WTC11 (cell line): ENCODE data around the gene LRMDA. TPM values are rescaled to one million over a fixed set of nuclear protein-coding genes. Genes with fewer than 3 reads are reported as not detected.

ENCODE experiments used
- ATAC-seq: fragments of 200-7000 bp; cut with Tn5 transposase; 2 replicates; pipeline ENCODE4 v1.10.0; 2021; ENCODE audit warnings: mild to moderate bottlenecking, moderate library complexity
- CTCF ChIA-PET: fragments of 300-600 bp; sonication (Branson Sonifier 250); formaldehyde crosslinking; loops from one replicate; lab custom pipeline; 2021; ENCODE audit warnings: antibody characterized with exemption; lab: Charles Lee
- POLR2A ChIA-PET: fragments of 350-600 bp; sonication (Branson Sonifier 250); formaldehyde crosslinking; loops from one replicate; lab custom pipeline; 2021; ENCODE audit warnings: antibody characterized with exemption; lab: Charles Lee
- DNase-seq: peaks from one replicate; pipeline ENCODE4 v3.0.0; 2021; ENCODE audit warnings: low spot score
- H3K27ac Mint-ChIP-seq: 2 replicates; pipeline ENCODE4 v1.8.0; 2021; ENCODE audit warnings: mixed read lengths
- H3K27me3 Mint-ChIP-seq: 2 replicates; pipeline ENCODE4 v1.8.0; 2021; ENCODE audit warnings: low read depth, mild to moderate bottlenecking, moderate library complexity, mixed read lengths
- H3K36me3 Mint-ChIP-seq: 2 replicates; pipeline ENCODE4 v1.8.0; 2021; ENCODE audit warnings: mixed read lengths
- H3K4me1 Mint-ChIP-seq: 2 replicates; pipeline ENCODE4 v1.8.0; 2022; ENCODE audit warnings: mixed read lengths
- H3K4me3 Mint-ChIP-seq: 2 replicates; pipeline ENCODE4 v1.8.0; 2021; ENCODE audit warnings: mild to moderate bottlenecking, moderate library complexity, mixed read lengths
- H3K9me3 Mint-ChIP-seq: 2 replicates; pipeline ENCODE4 v1.8.0; 2021; ENCODE audit warnings: mixed read lengths
- ATF2 ChIP-seq: sonication (generic); formaldehyde crosslinking; IDR thresholded peaks from 2 replicates; pipeline ENCODE4 v1.8.1; 2022; ENCODE audit warnings: low read depth, missing genetic modification reagents, borderline replicate concordance
- CREB1 ChIP-seq: sonication (generic); formaldehyde crosslinking; IDR thresholded peaks from 2 replicates; pipeline ENCODE4 v1.8.0; 2023; ENCODE audit warnings: mild to moderate bottlenecking, missing genetic modification reagents
- E2F1 ChIP-seq: sonication (generic); formaldehyde crosslinking; IDR thresholded peaks from 2 replicates; pipeline ENCODE4 v1.8.0; 2022; ENCODE audit warnings: mild to moderate bottlenecking, missing genetic modification reagents
- ETV6 ChIP-seq: sonication (generic); formaldehyde crosslinking; IDR thresholded peaks from 2 replicates; pipeline ENCODE4 v1.8.1; 2022; ENCODE audit warnings: mild to moderate bottlenecking, missing genetic modification reagents
- FOXP4 ChIP-seq: sonication (generic); formaldehyde crosslinking; IDR thresholded peaks from 2 replicates; pipeline ENCODE4 v1.8.0; 2022; ENCODE audit warnings: mild to moderate bottlenecking, missing genetic modification reagents
- HMGA2 ChIP-seq: fragments of 250-450 bp; sonication (Bioruptor Pico); IDR thresholded peaks from 2 replicates; pipeline ENCODE4 v1.4.0; 2021; ENCODE audit warnings: mild to moderate bottlenecking, moderate library complexity
- HMGXB4 ChIP-seq: sonication (generic); formaldehyde crosslinking; IDR thresholded peaks from 2 replicates; pipeline ENCODE4 v1.8.1; 2023; ENCODE audit warnings: mild to moderate bottlenecking, moderate library complexity, missing genetic modification reagents
- KAT7 ChIP-seq: sonication (generic); formaldehyde crosslinking; IDR thresholded peaks from 2 replicates; pipeline ENCODE4 v1.8.1; 2023; ENCODE audit warnings: missing genetic modification reagents, mild to moderate bottlenecking, borderline replicate concordance
- NR1H2 ChIP-seq: sonication (generic); formaldehyde crosslinking; IDR thresholded peaks from 2 replicates; pipeline ENCODE4 v1.9.0; 2021; ENCODE audit warnings: mild to moderate bottlenecking, moderate library complexity, missing genetic modification reagents
- NR2C2 ChIP-seq: sonication (generic); formaldehyde crosslinking; IDR thresholded peaks from 2 replicates; pipeline ENCODE4 v1.8.0; 2022; ENCODE audit warnings: mild to moderate bottlenecking, missing genetic modification reagents
- SMAD3 ChIP-seq: sonication (generic); formaldehyde crosslinking; IDR thresholded peaks from 2 replicates; pipeline ENCODE4 v1.8.0; 2022; ENCODE audit warnings: missing genetic modification reagents, mild to moderate bottlenecking, borderline replicate concordance
- SMAD4 ChIP-seq: sonication (generic); formaldehyde crosslinking; IDR thresholded peaks from 2 replicates; pipeline ENCODE4 v1.8.0; 2022; ENCODE audit warnings: mild to moderate bottlenecking, missing genetic modification reagents
- SOX15 ChIP-seq: fragments of 250-450 bp; sonication (Bioruptor Pico); IDR thresholded peaks from 2 replicates; pipeline ENCODE4 v1.9.0; 2021; ENCODE audit warnings: mild to moderate bottlenecking
- SP1 ChIP-seq: sonication (generic); formaldehyde crosslinking; conservative IDR thresholded peaks from 2 replicates; pipeline ENCODE4 v1.8.1; 2022; ENCODE audit warnings: missing genetic modification reagents
- TCF7 ChIP-seq: sonication (generic); formaldehyde crosslinking; IDR thresholded peaks from 2 replicates; pipeline ENCODE4 v1.8.0; 2022; ENCODE audit warnings: mild to moderate bottlenecking, low read depth, missing genetic modification reagents, moderate library complexity
- TEAD4 ChIP-seq: sonication (generic); formaldehyde crosslinking; IDR thresholded peaks from 2 replicates; pipeline ENCODE4 v1.8.0; 2022; ENCODE audit warnings: mild to moderate bottlenecking, missing genetic modification reagents
- USF1 ChIP-seq: sonication (generic); formaldehyde crosslinking; IDR thresholded peaks from 2 replicates; pipeline ENCODE4 v1.8.0; 2022; ENCODE audit warnings: mild to moderate bottlenecking, missing genetic modification reagents
- ZBTB43 ChIP-seq: sonication (generic); formaldehyde crosslinking; IDR thresholded peaks from 2 replicates; pipeline ENCODE4 v1.8.1; 2023; ENCODE audit warnings: mild to moderate bottlenecking, missing genetic modification reagents
- ZNF121 ChIP-seq: sonication (generic); formaldehyde crosslinking; IDR thresholded peaks from 2 replicates; pipeline ENCODE4 v1.8.0; 2023; ENCODE audit warnings: missing genetic modification reagents
- ZNF138 ChIP-seq: sonication (generic); formaldehyde crosslinking; conservative IDR thresholded peaks from 2 replicates; pipeline ENCODE4 v1.8.1; 2022; ENCODE audit warnings: mild to moderate bottlenecking, moderate library complexity, missing genetic modification reagents
- ZNF232 ChIP-seq: sonication (generic); formaldehyde crosslinking; IDR thresholded peaks from 2 replicates; pipeline ENCODE4 v1.8.0; 2022; ENCODE audit warnings: mild to moderate bottlenecking, missing genetic modification reagents
- ZNF416 ChIP-seq: fragments of 250-450 bp; sonication (Bioruptor Pico); IDR thresholded peaks from 2 replicates; pipeline ENCODE4 v1.9.0; 2021; ENCODE audit warnings: mild to moderate bottlenecking, inconsistent platforms
- total RNA-seq: library from RNA; stranded (reverse); gene quantifications from 3 replicates; pipeline ENCODE4 v1.2.3, GENCODE V29; 2021
- TF ChIP-seq, protein P1 (sequence below): sonication (generic); formaldehyde crosslinking; IDR thresholded peaks from 2 replicates; pipeline ENCODE4 v1.8.1; 2023; ENCODE audit warnings: mild to moderate bottlenecking, missing genetic modification reagents, moderate library complexity
- TF ChIP-seq, protein P2 (sequence below): fragments of 200-600 bp; IDR thresholded peaks from 2 replicates; pipeline ENCODE4 v1.8.0; 2022; ENCODE audit warnings: antibody characterized with exemption

Gene LRMDA
- total RNA-seq, 1 experiment from 2014 or later: 0.92 TPM

- Mint-ChIP-seq H3K4me1 (peaks cover 46% of the 10 kb centered on the region), H3K9me3 (peaks cover under 1% of the 10 kb centered on the region; the same call in 1 of the 2 replicates), H3K27ac (no peak overlapping the region), H3K4me3 (no peak overlapping the region), H3K27me3 (peaks cover 39% of the 10 kb centered on the region), H3K36me3 (no peaks in the 10 kb centered on the region)
- no peak for DNase-seq
- ATAC-seq: no peak
- ChIA-PET POLR2A (no interaction called here), CTCF (no interaction called here)
- TF ChIP-seq ZNF121 (CRISPR knock-in tag) (no peak), ZNF232 (CRISPR knock-in tag) (no peak), NR2C2 (CRISPR knock-in tag) (no peak), ZNF138 (CRISPR knock-in tag) (no peak), USF1 (CRISPR knock-in tag) (no peak), TEAD4 (CRISPR knock-in tag) (no peak), ZNF416 (CRISPR knock-in tag) (no peak), SMAD3 (no peak), HMGXB4 (no peak), ETV6 (CRISPR knock-in tag) (no peak), SMAD4 (CRISPR knock-in tag) (no peak), FOXP4 (CRISPR knock-in tag) (no peak), KAT7 (CRISPR knock-in tag) (no peak), TCF7 (no peak), NR1H2 (CRISPR knock-in tag) (no peak), HMGA2 (CRISPR knock-in tag) (no peak), SOX15 (CRISPR knock-in tag) (no peak), CREB1 (CRISPR knock-in tag) (no peak), E2F1 (no peak)
- TF ChIP-seq, protein P1, sequence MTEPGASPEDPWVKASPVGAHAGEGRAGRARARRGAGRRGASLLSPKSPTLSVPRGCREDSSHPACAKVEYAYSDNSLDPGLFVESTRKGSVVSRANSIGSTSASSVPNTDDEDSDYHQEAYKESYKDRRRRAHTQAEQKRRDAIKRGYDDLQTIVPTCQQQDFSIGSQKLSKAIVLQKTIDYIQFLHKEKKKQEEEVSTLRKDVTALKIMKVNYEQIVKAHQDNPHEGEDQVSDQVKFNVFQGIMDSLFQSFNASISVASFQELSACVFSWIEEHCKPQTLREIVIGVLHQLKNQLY (CRISPR knock-in tag): no peak
Measured at GRCh38 chr10:75464478-75465449, 33.3 kb downstream of the LRMDA start.

GRCh38 chr10:75465450-75465827, 34.0 kb downstream of the LRMDA start:
- ChIA-PET POLR2A (no interaction called here), CTCF (no interaction called here)
- Mint-ChIP-seq H3K27me3 (peaks cover 42% of the 10 kb centered on the region), H3K9me3 (peaks cover 3% of the 10 kb centered on the region; the same call in 1 of the 2 replicates), H3K4me3 (no peak overlapping the region), H3K4me1 (peaks cover 46% of the 10 kb centered on the region), H3K27ac (no peak overlapping the region), H3K36me3 (no peaks in the 10 kb centered on the region)
- no peak for DNase-seq
- ATAC-seq: no peak
- no peak for TF ChIP-seq ATF2 (CRISPR knock-in tag)
- TF ChIP-seq, protein P2, sequence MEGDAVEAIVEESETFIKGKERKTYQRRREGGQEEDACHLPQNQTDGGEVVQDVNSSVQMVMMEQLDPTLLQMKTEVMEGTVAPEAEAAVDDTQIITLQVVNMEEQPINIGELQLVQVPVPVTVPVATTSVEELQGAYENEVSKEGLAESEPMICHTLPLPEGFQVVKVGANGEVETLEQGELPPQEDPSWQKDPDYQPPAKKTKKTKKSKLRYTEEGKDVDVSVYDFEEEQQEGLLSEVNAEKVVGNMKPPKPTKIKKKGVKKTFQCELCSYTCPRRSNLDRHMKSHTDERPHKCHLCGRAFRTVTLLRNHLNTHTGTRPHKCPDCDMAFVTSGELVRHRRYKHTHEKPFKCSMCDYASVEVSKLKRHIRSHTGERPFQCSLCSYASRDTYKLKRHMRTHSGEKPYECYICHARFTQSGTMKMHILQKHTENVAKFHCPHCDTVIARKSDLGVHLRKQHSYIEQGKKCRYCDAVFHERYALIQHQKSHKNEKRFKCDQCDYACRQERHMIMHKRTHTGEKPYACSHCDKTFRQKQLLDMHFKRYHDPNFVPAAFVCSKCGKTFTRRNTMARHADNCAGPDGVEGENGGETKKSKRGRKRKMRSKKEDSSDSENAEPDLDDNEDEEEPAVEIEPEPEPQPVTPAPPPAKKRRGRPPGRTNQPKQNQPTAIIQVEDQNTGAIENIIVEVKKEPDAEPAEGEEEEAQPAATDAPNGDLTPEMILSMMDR: no peak
- no peak for TF ChIP-seq TCF7
- TF ChIP-seq ZBTB43 (CRISPR knock-in tag): no peak
- TF ChIP-seq, protein P1 (CRISPR knock-in tag): no peak
- TF ChIP-seq SP1 (CRISPR knock-in tag): no peak
- no peak for TF ChIP-seq ZNF416 (CRISPR knock-in tag)
